Ascending aorta (tissue), 2 donors: ENCODE data around the gene ULK3. TPM values are rescaled to one million over a fixed set of nuclear protein-coding genes. Genes with fewer than 3 reads are reported as not detected.

Experiments
- DNase-seq, 2 donors: peaks; one replicate each; pipeline ENCODE4 v3.0.0-alpha.2; 2019; ENCODE audit warnings: low spot score in 2 of 2
- H3K27ac ChIP-seq, 2 donors: fragments of 200-600 bp; sonication (generic); one replicate each; pipeline ENCODE4 v1.5.1; 2016 to 2017; ENCODE audit warnings: mild to moderate bottlenecking in 1 of 2
- H3K27me3 ChIP-seq: fragments of 200-600 bp; sonication (generic); one replicate; pipeline ENCODE4 v1.5.1; 2017
- H3K36me3 ChIP-seq, 2 donors: fragments of 200-600 bp; sonication (generic); one replicate each; pipeline ENCODE4 v1.5.1; 2016
- H3K4me1 ChIP-seq, 2 donors: fragments of 200-600 bp; sonication (generic); one replicate each; pipeline ENCODE4 v1.5.1; 2016 to 2017; ENCODE audit warnings: mild to moderate bottlenecking in 1 of 2
- H3K4me3 ChIP-seq, 2 donors: fragments of 200-600 bp; sonication (generic); one replicate each; pipeline ENCODE4 v1.5.1; 2016 to 2017; ENCODE audit warnings: mild to moderate bottlenecking in 1 of 2
- H3K9me3 ChIP-seq, 2 donors: fragments of 200-600 bp; sonication (generic); one replicate each; pipeline ENCODE4 v1.5.1; 2016
- CTCF ChIP-seq, 3 experiments: fragments of 200-600 bp in 2 of 3; fragments of 450-650 bp in 1 of 3; sonication (generic) in 2 of 3; IDR thresholded peaks; one replicate each; pipeline ENCODE4 v1.5.1; 2016 to 2019; ENCODE audit warnings: antibody characterized with exemption in 3 of 3, mild to moderate bottlenecking in 1 of 3, moderate library complexity in 1 of 3
- intact Hi-C: fragments of 100-400 bp; cut with DNase I; formaldehyde crosslinking; loops from one replicate; pipeline ENCODE4 v1.15.1; 2023
- total RNA-seq: library from RNA; depleted of rRNA; stranded (reverse); fragments of >200 nt; gene quantifications from one replicate; pipeline ENCODE4 v1.1.0, GENCODE V29; 2016

ULK3 gene
- total RNA-seq, 1 donor from 2014 or later: 54.0 TPM

DNA sequence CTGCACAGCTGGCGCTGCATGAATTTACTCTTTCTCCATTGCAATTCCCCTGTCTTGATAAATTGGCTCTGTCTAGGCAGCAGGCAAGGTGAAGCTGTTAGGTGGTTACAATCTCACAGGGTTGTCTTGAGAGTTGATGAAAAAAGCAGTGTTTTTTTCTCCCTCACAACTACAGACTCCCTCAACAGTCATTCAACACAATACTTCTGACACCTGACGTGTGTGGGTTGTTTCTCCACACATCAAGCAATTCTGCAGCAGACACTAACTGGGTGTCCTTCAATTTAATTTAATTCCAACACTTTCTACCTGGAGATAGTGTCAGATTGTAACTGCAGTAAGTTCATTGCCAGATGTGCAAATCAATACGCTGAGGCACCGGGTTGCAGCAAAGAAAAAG is 35.3 kb upstream of the ULK3 start:
- peaks cover 0 to 4% of the 10 kb centered on the region in 2 donors for H3K4me1 ChIP-seq
- no peak overlapping the region for H3K4me3 ChIP-seq
- no peaks in the 10 kb centered on the region for H3K27me3 ChIP-seq
- DNase-seq: no peak
- no peaks in the 10 kb centered on the region for H3K36me3 ChIP-seq
- no peaks in the 10 kb centered on the region for H3K9me3 ChIP-seq
- no peak overlapping the region for H3K27ac ChIP-seq
- no peak for TF ChIP-seq CTCF (IDR thresholded peaks at IDR 0.05)
- intact Hi-C loops: no loop called here

GRCh38 chr15:74873756-74874424 is 30.9 kb upstream of the ULK3 start:
- Histone ChIP-seq H3K4me3 (peak overlapping the region; percentile 48 to 80), H3K36me3 (no peaks in the 10 kb centered on the region), H3K27ac (peak overlapping the region; percentile 83 to 94), H3K9me3 (no peaks in the 10 kb centered on the region), H3K27me3 (no peaks in the 10 kb centered on the region), H3K4me1 (peaks cover 6 to 38% of the 10 kb centered on the region in 2 donors)
- no peak for DNase-seq
- TF ChIP-seq CTCF (IDR thresholded peaks at IDR 0.05): no peak
- intact Hi-C loops: loop anchor here (1.0 to 2.0 kb wide), 3 partner anchors 15 to 33 kb away; partner anchors contain the start of genes FAM219B and ULK3

DNA sequence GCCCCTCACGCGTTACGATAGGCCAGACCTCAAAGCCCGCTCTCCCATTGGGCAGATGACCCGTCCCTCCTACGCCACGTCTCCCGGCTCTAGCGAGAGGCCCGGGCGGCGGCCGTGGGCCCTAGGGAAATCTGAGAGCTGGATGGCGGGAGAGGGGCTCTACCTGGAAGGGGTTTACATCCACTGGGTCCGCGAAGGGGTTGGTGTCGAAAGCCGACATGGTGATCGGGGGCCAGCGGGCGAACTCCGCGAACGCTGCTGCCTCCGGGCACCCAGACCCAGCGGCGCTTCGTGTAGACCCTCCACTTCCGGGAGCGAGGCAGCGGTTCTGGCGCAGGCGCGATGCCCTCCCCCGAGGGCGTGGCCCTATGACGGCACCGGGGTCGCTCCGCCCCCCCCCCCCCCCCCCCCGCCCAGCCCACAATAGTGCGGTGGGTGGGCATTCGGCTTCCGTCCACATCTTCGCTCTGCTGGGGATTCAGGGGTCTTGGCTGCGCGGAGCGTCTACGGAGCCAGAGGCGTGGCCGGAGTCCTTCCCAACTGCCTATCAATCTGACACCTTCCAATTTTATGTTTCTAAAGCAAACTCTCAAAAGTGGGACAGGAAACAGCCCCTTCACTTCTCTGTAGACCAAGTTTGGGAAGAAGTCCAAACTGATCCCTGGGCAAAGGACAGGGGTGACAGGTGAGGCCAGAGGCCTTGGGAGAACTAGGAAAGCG is 30.2 kb upstream of the ULK3 start, which contains the start of gene SCAMP2:
Gene SCAMP2, minus strand, starts transcription at position 330 of the 720 bp plus-strand sequence. Its CDS starts 110 bp downstream, at position 220.
- H3K4me1 ChIP-seq: peaks cover 9 to 40% of the 10 kb centered on the region in 2 donors
- no peaks in the 10 kb centered on the region for H3K27me3 ChIP-seq
- intact Hi-C loops: loop anchor here (1.0 to 2.0 kb wide), 3 partner anchors 16 to 34 kb away; partner anchors contain the start of genes FAM219B and ULK3

GRCh38 chr15:74872702-74873035 is 29.7 kb upstream of the ULK3 start:
- intact Hi-C loops: loop anchor here (1.0 to 2.0 kb wide), 3 partner anchors 17 to 34 kb away; partner anchors contain the start of genes FAM219B and ULK3
- TF ChIP-seq CTCF (IDR thresholded peaks at IDR 0.05): no peak
- Histone ChIP-seq H3K36me3 (no peaks in the 10 kb centered on the region), H3K4me1 (peaks cover 9 to 40% of the 10 kb centered on the region in 2 donors), H3K27me3 (no peaks in the 10 kb centered on the region), H3K27ac (peak overlapping the region; percentile 83 to 94), H3K4me3 (peak overlapping the region; percentile 48 to 80), H3K9me3 (no peaks in the 10 kb centered on the region)
- DNase-seq: no peak

More for the DNA sequence above, 30.2 kb upstream of the ULK3 start, which contains the start of gene SCAMP2:
- H3K36me3 ChIP-seq: no peaks in the 10 kb centered on the region
- H3K4me3 ChIP-seq: peak within 1 kb of the TSS; percentile 48 to 80
- no peaks in the 10 kb centered on the region for H3K9me3 ChIP-seq
- peak; percentile 84 to 97 for DNase-seq
- peak within 1 kb of the TSS; percentile 83 to 94 for H3K27ac ChIP-seq
- no peak for TF ChIP-seq CTCF (IDR thresholded peaks at IDR 0.05)

GRCh38 chr15:74870436-74871215 is 27.7 kb upstream of the ULK3 start:
- DNase-seq: no peak
- Histone ChIP-seq H3K4me1 (peaks cover 9 to 40% of the 10 kb centered on the region in 2 donors), H3K36me3 (no peaks in the 10 kb centered on the region), H3K27me3 (no peaks in the 10 kb centered on the region), H3K9me3 (no peaks in the 10 kb centered on the region), H3K4me3 (peak overlapping the region in 1 of 2 donors; percentile 80), H3K27ac (peak overlapping the region; percentile 43)
- intact Hi-C loops: no loop called here
- TF ChIP-seq CTCF (IDR thresholded peaks at IDR 0.05): no peak
